ENCODE measurements around the gene KCND1.

Gene KCND1

DNA sequence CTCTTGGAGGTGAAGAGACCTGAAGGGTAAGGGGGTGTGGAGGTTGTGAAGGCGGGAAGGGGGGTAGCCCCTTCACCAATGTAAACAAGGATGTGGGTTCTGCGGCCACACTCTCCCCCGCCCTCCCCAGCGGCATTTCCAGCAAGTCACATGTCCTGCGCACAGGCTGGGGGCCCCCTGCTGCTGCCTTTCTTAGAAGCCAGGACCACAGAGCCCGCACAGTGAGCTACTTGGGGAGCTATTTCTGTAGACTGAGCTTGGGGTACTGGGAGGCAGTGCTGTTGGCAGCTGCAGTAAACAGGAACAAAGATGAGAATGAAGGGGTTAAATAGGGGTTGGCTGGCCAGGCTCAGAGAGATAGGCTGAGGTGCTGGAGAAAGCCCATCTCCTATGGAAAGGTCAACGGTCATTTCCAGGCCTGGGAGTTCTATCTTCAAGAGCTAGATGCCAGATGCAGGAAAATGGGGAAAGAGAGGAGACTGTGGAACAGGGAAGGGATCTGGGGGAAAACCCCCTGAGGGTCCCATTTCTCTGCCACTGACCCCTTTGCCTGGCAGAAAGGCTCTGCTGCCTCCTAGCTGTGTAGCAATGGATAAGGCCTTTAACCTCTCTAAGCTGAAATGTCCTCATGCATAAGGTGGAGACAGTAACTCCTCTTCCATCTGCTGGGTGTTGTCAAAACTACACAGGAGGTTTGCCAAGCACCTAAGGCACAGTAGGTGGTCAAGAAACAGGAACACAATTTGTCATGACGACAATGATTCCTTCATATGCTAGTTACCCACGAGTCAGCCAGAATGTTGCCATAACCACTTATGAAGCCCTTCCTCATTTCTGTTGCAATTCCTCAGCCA, 34.4 kb downstream of the KCND1 start:
- no peak for DNase-seq

DNA sequence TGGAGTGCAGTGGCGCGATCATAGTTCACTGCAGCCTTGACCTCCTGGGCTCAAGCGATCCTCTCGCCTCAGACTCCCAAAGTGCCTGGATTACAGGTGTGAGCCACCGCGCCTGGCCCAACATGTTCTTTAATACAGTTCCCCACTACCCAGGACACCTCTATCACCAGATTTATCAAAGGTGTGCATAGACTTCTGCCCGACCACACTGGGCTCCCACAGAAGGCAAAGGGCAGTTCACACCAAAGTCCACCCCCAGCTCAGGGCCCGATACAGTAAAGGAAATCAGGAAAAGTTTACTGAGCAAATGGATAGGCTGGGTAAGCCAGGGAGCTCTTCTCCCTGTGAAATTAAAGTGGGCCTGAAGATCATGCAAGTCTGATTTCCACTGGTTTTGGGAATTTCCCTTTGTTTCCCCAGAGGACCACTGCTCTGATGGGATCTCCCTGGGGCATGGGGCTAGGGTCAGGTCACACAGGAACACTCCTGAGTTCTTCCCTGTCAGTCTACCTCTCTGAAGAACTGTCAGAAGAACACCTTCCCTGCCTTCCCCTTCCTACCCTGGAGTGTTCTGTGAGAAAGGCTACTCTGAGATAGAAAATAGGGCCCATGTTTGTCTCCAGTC, 35.1 kb downstream of the KCND1 start:
- DNase-seq: no peak

DNA sequence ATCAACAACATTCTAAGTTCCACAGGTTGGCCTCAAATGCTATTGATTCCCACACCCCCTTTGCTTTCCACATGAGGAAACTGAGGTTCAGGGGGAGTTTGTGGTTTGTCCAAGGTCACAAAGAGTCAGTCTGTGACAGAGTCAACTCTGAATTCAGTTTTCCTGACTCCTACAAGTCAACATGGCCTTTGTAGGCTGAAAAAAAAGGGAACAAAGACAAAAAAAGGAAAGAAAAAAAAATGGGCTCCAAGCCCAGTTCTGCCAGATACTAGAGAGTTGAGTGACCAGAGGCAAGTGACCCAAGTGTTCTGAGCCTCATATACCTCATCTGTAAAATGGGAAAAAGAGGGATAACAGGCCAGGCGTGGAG, 36.4 kb downstream of the KCND1 start:
- no peak for DNase-seq

DNA sequence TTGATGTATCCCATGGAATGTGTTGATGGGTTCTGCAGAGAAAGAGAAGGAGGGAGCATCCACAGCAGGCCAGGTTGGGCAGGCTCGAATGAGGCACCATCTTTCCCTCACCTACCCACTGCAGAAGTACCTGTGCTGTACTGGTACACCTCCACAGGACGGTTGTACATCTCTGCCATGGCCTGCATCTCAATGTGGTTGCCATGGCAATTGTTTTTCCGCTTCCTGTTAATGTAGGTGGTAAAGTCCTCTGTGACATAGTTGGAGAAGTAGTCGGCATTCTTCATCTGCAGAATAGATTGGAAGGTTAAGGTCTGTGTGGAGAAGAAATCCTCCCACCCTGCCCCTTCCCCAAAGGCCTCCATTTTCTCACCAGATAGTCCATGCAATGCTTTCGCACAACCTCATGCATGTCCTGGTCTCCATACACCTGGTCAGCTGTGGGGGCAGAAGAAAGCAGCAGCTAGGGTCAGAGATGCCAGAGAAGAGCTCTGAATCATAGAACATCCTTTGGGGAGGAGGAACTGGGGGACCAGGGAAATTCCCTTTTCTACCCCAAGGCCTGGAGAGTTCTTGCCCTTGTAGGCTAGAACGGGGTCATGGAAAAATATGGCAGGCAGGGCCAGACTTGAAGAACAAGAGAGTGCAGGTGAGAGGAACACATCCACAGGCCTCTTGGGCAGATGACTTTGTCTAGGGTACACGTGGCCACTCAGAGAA, 36.9 kb downstream of the KCND1 start:
- DNase-seq: no peak

DNA sequence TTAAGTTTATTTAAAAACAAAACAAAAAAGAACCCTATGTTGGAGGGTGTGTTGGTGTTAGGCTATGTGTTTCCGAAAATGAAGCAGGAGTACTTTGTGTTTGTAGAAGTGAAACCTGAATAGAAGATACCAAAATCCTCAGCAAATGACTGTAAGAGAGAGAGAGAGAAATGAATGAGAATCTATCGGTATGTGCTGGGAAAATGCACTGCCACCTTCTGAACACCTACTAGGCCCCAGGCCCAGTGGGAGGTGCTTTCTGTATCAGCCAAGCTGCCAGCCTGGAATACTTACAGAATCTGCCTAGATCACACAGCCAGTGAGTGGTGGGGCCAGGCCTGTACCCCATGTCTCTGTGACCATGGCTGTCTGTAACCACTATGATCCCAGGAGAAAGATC, 37.9 kb downstream of the KCND1 start:
- DNase-seq: no peak

DNA sequence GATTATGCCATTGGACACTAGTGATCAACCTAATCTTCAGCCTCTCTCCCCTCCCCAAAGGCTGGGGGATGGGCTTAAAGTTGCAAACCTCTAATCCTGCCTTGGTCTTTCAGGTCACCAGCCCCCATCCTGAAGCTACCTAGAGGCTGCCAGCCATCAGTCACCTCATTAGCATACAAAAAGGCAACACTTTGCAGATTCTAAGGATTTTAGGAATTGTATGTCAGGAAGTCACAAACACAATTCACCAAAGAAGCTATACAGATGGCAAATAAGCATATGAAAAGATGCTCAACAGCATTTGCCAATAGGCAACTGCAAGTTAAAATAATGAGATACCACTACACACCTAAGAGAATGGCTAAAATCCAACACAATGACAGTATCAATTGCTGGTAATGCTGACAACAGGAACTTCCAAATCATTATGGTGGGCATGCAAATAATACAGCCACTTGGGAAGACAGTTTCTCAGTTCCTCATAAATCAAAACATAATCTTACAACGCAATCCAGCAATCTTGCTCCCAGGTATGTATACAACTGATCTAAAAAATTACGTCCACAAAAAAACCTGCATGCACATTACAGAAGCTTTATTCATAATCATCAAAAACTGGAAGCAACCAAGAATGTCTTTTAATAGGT, 43.8 kb downstream of the KCND1 start:
- DNase-seq: no peak

DNA sequence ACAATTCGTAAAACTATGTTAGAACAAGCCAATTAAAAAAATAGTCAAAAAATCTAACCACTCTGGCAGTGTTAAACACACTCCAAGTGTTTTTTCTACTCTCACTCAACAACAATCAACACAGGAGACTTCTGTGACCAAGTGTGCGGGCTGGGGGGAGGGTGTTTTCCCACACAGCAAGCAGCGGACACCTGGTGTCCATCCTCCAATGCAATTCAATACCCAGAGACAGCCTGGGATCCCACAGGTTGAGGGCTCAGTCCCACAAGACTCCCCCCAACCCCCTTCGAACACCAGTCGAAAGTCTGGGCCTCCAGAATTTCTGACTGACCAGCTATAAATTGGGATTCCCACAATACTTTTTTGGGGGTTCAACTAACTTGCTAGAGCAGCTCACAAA, 44.5 kb downstream of the KCND1 start:
- DNase-seq: no peak

DNA sequence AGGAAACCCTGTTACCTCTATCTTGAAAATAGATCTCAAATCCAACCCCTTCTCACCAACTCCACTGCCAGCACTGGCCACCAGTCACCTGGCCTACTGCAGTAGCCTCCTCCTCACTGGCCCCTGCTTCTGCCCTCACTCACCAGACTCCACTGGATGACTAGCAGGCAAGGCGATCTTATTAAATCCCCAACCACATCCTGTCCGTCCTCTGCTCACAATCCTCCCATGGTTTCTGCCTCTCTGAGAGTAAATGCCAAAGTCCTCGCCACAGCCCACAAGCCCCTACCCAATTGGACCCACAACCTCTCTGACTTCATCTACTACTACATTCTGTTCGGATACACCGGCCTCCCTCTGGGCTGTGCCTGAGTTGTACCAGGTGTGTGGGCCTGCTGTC, 47.4 kb downstream of the KCND1 start:
- no peak for DNase-seq

DNA sequence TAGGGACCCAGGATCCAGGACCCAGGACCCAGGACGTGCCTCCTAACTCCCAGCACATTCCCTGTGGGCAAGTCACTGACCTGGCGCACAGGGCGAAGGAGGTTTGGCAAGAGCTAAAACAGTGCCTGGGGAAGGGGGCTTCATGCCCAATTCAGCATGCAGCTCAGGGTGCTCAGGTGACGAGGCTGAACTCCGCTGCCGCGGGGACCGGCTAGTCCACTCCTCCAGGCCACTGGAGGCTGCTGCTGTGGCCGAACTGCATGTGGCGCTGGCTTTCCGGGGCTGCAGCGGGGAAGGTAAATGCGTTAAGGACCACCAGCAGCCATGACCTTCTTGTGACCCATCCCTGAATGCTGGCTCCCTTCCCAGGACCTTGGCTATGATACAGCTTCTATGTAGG, 47.9 kb downstream of the KCND1 start:
- no peak for DNase-seq

DNA sequence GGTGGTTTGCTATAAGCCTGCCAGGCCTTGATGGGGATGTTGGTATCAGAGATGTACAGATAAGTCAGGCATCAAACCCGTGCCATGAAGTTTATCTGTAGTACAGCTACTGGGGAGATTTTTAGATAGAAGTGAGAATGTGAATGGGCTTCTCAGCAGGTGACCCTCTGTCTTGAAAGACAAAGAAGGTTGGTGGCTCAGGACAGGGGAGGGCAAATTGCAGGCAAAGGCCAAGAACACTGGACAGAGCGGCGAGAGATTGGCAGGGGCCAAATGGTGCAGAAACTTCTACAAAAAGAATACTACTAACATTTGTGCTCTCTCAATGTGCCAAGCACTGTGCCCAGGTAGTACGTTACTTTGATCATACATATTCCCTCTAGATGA, 50.9 kb downstream of the KCND1 start:
- DNase-seq: no peak

DNA sequence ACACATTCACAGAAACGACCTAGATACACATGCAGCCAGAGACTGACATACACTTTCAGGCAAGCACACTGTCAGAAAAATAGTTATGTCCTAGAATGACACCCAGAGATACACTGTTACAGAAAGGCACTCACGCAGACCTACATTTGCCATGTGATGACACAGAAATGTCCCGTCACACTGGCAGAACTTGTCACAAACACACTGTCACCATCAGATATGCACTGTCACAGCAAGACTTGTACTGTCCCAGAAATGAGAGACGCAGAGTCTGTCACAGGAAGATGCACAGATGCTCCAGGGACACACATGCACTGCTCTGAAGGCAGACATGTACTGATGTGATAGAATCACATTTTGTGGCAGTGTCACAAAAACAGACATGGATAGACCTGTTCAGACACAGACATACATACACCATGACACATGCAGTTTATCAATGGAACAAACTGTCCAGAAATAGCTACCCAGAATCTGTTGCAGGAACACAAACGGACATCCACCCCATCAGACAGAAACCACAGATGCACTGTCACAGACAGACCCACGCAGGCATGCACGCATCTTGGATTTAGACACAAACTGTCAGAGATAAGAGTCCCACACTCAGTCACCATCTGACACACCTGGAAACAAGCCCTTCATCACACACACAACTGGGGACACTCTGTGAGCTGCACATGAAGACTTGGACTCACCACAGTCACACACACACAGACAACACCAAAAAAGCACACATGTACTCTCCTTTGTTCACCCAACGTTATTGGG, 51.5 kb downstream of the KCND1 start:
- DNase-seq: no peak

DNA sequence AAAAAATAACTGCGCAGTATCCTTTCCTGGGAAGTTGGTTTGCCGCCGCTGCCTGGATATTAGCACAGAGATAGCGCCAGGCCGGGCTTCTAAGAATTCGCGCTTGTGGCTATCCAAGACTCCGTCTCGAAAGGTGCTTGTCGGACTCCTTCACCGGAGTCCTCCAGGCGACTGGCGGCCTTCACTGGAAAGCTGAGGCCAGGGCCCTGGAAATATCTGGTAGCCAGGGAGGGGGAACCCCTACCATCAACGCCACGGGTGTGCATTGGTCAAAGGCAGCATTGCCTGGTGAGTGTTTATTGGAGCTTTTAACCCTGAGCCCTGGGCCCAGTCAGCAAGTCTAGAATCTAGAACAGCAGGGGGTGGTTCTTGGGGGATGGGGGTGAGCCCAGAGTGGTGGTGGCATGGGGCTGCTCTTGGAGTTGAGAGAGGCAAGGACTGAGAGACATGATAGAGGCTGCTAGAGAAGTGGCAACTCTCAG, 52.2 kb downstream of the KCND1 start:
- no peak for DNase-seq

DNA sequence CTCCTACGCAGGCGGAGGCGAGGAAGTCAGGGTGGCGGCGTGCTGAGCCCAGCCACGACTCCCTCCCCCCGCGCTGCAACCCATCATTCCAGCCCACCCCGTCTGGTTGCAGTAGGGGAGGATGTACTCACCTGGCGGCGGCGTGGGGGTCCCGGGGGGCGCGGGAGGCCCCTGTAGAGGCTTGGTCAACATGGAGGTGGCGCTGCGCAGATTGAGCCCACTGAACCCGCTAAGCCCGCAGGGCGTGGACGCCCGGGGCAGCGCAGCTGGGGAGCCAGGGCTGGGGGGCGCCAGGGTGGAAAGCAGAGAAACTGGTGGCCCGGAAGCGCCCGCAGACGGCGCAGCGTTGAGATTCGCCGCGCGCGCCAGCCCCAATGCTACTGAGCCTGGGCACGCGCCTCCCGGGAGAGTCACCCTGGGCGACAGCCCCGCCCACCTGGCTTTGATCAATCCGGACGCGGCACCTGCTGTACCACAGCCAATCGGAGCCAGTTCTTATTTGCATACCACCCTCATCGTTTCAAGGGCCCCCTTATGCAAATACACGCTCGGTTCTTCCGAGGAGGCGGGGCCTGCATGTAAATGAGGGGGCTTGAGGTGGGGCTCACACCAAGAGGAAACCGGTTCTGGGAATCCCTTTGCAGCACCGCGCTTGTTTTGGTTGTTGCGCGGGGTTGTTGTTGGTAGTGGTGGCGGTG, 52.9 kb downstream of the KCND1 start, which contains the start of gene PIM2:
PIM2 (minus strand) TSS at position 382 of the 698 bp plus-strand sequence; CDS start at position 192, 190 bp downstream.
- peak; percentile 72 for DNase-seq

DNA sequence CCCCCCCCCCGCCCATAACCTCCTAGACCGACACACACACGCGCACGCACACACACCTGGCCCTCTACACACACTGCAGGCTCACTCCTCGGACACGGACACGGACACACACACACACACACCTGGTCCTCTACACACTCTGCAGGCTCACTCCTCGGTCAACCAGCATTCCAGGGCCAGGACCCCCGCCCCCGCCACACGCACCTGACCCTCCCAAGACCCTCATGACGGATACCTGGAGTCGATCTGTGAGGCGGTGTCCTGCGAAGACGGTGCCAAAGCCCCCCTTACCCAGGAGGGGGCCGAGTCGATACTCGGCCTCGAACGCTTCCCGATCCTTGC, 53.4 kb downstream of the KCND1 start:
- DNase-seq: no peak

DNA sequence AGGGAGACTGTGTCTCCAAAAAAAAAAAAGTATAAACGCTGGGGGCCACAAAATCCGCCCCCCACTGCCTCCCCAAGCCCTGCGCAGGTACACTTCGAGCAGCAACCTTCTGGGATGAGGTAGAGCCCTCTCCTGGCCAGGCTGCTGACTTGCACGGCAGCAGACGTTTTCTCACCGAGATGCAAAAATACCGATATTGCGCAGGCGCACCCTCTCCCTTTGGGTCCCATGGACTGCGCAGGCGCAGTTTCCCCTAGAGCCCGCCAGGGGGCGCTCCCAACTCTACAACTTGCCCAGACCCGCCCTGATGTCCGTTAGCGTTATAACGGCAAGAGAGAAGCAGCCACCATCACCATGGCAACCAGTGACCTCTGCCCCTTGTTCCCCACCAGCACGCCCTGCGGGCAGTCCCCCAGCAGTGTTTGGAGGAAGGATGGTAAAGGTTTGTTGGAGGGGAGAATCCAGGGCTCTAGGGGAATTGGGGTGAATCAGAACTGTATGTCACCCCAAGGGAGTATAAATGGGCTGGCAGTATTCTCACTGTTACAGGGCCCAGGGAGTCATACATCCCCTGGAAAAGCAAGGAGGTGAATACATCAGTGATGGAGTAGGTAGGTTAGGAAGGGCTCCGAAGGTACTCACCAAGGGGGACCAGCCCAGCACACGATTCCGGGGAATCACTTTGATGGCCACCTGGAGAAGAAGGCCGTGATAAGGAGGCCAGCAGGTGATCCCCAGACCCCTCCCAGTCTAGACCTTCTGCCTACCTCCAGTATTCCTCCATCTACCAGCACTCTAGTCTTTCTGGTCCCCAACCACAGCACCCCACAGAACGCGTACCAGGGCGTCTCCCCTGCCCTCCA, 54.3 kb downstream of the KCND1 start:
- peak; percentile 89 for DNase-seq

DNA sequence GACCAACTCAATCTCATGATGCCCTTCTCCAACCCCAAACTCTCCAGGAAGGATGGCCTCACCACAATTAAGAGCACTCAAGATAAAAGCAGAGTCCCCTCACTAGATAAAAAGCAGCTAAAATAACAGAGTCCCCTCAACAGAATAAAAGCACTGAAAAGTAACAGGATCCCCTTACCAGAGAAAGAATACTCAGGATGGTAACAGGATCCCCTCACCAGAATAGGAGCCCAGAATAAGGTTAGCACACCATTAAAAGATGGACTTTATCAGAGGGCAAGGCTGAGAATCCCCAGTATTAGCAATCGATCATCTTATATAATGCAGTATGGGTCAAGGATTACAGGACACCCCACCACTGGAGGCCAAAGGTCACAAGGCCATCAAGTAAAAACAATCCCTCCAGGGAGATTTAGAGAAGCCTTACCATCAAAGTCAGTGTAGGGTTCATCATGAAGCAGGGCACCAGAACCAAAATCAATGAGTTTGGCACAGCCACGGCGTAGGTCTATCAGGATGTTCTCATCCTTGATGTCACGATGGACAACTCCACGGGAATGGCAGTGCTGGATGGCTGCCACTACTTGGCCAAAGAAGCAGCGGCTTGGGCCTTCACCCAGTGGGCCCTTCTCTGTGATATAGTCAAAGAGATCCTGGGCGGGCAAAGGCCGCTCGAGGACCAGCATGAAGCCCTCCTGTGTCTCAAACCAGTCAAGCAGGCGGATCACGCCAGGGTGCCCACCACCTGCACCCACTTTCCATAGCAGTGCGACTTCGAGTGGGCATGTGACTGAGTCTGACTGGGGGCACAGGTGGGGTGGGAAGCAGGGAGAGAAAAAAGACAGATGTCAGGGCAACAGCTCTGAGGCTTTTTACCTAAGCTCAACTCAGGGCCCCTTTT, 56.8 kb downstream of the KCND1 start:
- no peak for DNase-seq

DNA sequence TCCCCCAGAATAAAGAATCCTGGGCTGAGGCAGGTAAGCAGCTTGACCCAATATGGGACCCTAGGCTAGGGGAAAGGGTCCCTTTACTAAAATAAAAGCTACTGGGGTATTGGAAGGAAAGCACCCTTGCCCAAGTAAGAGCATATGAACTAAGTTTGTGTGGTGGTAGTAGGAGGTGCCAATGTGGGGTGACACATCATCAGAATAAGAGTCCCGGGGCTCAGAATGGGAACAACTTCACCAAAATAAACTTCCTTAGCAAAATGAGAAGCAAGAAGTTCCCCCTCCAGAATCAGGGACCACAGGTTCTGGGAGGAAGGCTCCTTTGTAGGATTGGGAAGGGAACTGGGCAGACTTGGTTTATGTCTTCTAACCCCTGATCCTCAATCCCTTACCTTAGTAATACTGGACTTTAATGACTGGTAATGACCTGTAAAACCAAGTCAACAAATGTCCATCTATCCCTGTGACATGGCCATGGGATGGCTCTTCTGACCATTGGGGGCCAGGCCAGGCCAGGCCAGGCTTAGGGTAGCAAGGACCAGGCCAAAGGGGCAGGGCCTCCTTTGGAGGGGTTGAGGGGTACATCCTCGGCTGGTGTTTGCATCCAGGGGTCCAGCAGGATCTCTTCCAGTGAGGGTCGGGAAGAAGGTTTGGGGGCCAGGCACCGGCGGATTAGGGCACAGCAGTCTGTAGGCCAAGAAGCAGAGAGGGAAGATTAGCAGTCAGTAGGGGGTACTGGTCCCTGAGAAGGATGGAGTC, 57.9 kb downstream of the KCND1 start:
- no peak for DNase-seq

DNA sequence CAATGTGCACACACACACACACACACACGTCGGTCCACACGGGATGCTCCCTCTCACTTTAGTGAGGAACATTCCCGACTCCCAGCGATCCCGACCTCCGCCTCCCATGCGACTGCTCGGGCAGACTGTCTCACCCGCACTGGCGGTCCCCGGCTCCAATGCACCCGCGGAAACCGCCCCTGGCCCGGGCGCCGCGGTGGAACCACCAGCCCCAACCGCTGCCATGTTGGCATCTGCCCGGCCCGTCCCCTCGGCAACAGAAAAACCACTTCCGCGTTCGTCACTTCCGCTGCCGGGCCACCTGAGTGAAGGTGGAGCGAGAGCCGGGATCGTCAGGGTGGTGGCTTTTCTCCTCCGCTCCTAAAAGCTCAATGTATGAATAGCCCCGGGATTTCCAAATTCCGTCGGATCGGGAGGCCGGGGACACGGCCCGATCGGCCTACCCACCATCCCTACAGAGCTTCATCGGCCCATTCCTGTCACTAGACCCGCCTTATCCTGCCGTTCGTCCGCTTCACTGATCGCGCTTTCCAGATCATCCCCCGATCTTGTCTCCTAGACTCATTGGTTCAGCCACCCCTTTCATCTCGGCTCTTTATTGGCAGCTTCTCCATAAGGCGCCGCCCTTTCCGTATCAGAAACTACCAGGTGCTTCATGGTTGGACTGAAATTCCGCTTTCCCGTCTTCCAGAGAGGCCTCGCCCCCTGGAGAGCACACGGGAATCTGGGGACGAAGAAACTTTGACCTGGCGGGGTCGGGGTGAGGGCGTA, 60.0 kb downstream of the KCND1 start, which contains the start of gene SLC35A2:
SLC35A2 (minus strand) TSS at position 235 of the 771 bp plus-strand sequence; CDS start at position 225, 10 bp downstream.
- peak; percentile 85 for DNase-seq
